KMS-11 (cell line): ENCODE data around the gene WDR48.

Source experiments
- H2AFZ ChIP-seq: fragments of 200-600 bp; sonication (generic); 2 replicates; pipeline ENCODE4 v1.6.1; 2016; ENCODE audit warnings: antibody characterized with exemption, mixed run types, low read depth
- H3K27ac ChIP-seq: fragments of 200-600 bp; sonication (generic); 2 replicates; pipeline ENCODE4 v1.6.1; 2016; ENCODE audit warnings: mild to moderate bottlenecking, mixed run types
- H3K27me3 ChIP-seq: fragments of 200-600 bp; sonication (generic); 2 replicates; pipeline ENCODE4 v1.6.1; 2017; ENCODE audit warnings: mild to moderate bottlenecking, low read depth, mixed run types, moderate library complexity; ENCODE audit not compliant: insufficient read depth
- H3K36me3 ChIP-seq: fragments of 200-600 bp; sonication (generic); 2 replicates; pipeline ENCODE4 v1.6.1; 2017; ENCODE audit warnings: mild to moderate bottlenecking, mixed run types; ENCODE audit not compliant: insufficient read depth
- H3K4me1 ChIP-seq: fragments of 200-600 bp; sonication (generic); 2 replicates; pipeline ENCODE4 v1.6.1; 2016; ENCODE audit warnings: mild to moderate bottlenecking, low read depth, mixed run types; ENCODE audit not compliant: poor library complexity, severe bottlenecking
- H3K4me2 ChIP-seq: fragments of 200-600 bp; sonication (generic); 2 replicates; pipeline ENCODE4 v1.7.0; 2016; ENCODE audit warnings: mild to moderate bottlenecking, mixed run types
- H3K4me3 ChIP-seq: fragments of 200-600 bp; sonication (generic); IDR thresholded peaks from 2 replicates; pipeline ENCODE4 v1.6.1; 2017; ENCODE audit warnings: low read depth, low read length, mixed read lengths; ENCODE audit not compliant: insufficient read depth
- H3K79me2 ChIP-seq: fragments of 200-600 bp; sonication (generic); 2 replicates; pipeline ENCODE4 v1.6.1; 2016; ENCODE audit warnings: low read depth, mixed run types; ENCODE audit not compliant: insufficient read depth
- H3K9ac ChIP-seq: fragments of 200-600 bp; sonication (generic); 2 replicates; pipeline ENCODE4 v1.6.1; 2016; ENCODE audit warnings: mild to moderate bottlenecking, mixed run types
- H4K20me1 ChIP-seq: fragments of 200-600 bp; sonication (generic); 2 replicates; pipeline ENCODE4 v1.6.1; 2016; ENCODE audit warnings: mild to moderate bottlenecking, mixed run types; ENCODE audit not compliant: insufficient read depth
- CTCF ChIP-seq: fragments of 200-600 bp; sonication (generic); conservative IDR thresholded peaks from 2 replicates; pipeline ENCODE4 v1.6.1; 2017; ENCODE audit warnings: low read depth, mild to moderate bottlenecking, antibody characterized with exemption, low read length, moderate library complexity, mixed read lengths

WDR48 gene

GRCh38 chr3:39114456-39114855 is 62.6 kb downstream of the WDR48 start:
- no peak overlapping the region for H2AFZ ChIP-seq
- H3K4me2 ChIP-seq = no peak overlapping the region
- no peaks in the 10 kb centered on the region for H3K36me3 ChIP-seq
- H3K9ac ChIP-seq = no peak overlapping the region
- H3K4me1 ChIP-seq = no peaks in the 10 kb centered on the region
- H4K20me1 ChIP-seq = no peaks in the 10 kb centered on the region
- no peaks in the 10 kb centered on the region for H3K79me2 ChIP-seq
- no peak overlapping the region for H3K4me3 ChIP-seq
- H3K27ac ChIP-seq = no peak overlapping the region
- TF ChIP-seq CTCF = no peak
- no peaks in the 10 kb centered on the region for H3K27me3 ChIP-seq

DNA sequence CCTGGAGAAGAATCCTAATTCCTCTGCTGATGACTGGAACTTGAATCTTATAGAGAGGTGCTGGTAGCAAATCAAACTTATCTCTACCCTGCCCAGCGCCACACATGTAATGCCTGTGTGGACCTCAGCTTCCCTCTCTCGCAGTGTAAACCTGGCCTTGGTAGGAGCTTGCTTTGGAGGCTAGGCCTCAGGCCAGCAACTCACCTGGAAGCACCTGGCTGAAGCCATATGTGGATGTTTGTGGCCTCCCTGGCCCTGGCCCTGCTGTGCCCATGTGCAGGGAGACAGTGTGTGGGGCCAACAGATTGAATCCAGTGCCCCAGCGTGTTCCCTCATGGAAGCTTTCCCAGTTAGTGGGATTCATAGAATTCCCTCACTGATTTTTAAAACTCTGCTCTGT is 64.1 kb downstream of the WDR48 start:
- no peak overlapping the region for H3K27ac ChIP-seq

GRCh38 chr3:39118079-39118478 is 66.3 kb downstream of the WDR48 start:
- no peak for TF ChIP-seq CTCF
- H3K4me1 ChIP-seq = no peaks in the 10 kb centered on the region
- no peaks in the 10 kb centered on the region for H4K20me1 ChIP-seq
- H2AFZ ChIP-seq = no peak overlapping the region
- H3K4me2 ChIP-seq = no peak overlapping the region
- no peaks in the 10 kb centered on the region for H3K79me2 ChIP-seq
- no peak overlapping the region for H3K9ac ChIP-seq
- no peaks in the 10 kb centered on the region for H3K27me3 ChIP-seq
- H3K36me3 ChIP-seq = no peaks in the 10 kb centered on the region
- no peak overlapping the region for H3K4me3 ChIP-seq
- no peak overlapping the region for H3K27ac ChIP-seq

More for the DNA sequence above, 64.1 kb downstream of the WDR48 start:
- TF ChIP-seq CTCF = no peak
- H3K4me2 ChIP-seq = no peak overlapping the region
- H3K4me1 ChIP-seq = no peaks in the 10 kb centered on the region
- H3K36me3 ChIP-seq = no peaks in the 10 kb centered on the region
- no peaks in the 10 kb centered on the region for H3K79me2 ChIP-seq
- H4K20me1 ChIP-seq = no peaks in the 10 kb centered on the region
- no peak overlapping the region for H3K4me3 ChIP-seq
- no peak overlapping the region for H3K9ac ChIP-seq
- no peak overlapping the region for H2AFZ ChIP-seq
- H3K27me3 ChIP-seq = no peaks in the 10 kb centered on the region

GRCh38 chr3:39118931-39119660 is 67.3 kb downstream of the WDR48 start:
- Histone ChIP-seq H3K36me3 (no peaks in the 10 kb centered on the region), H3K27ac (no peak overlapping the region)

More at GRCh38 chr3:39118931-39119660, 67.3 kb downstream of the WDR48 start:
- Histone ChIP-seq H4K20me1 (no peaks in the 10 kb centered on the region), H3K27me3 (no peaks in the 10 kb centered on the region), H3K4me3 (no peak overlapping the region), H2AFZ (no peak overlapping the region), H3K4me2 (no peak overlapping the region), H3K9ac (no peak overlapping the region), H3K79me2 (no peaks in the 10 kb centered on the region), H3K4me1 (no peaks in the 10 kb centered on the region)
- TF ChIP-seq CTCF = no peak
